K562 (cell line): Measurements from ENCODE around the gene ARRB2. TPM values are rescaled to one million over a fixed set of nuclear protein-coding genes. Genes with fewer than 3 reads are reported as not detected.

ENCODE experiments used
- ATAC-seq: fragments of 200-7000 bp; cut with Tn5 transposase; 3 replicates; pipeline ENCODE4 v1.9.1; 2020; ENCODE audit warnings: moderate library complexity
- BruUV-seq: library from RNA; stranded (reverse); fragments of 400-500 nt; replicated peaks from 2 replicates; lab custom pipeline; 2021; lab: Mats Ljungman, UMichigan
- CTCF ChIA-PET: fragments of 300-600 bp; formaldehyde crosslinking; extraction: SDS; loops from one replicate; lab custom pipeline; 2021; ENCODE audit warnings: low intra/inter-chr PET ratio; lab: Yijun Ruan, JAX
- POLR2A ChIA-PET: fragments of 300-600, 350-650 bp; sonication (Branson Sonifier 250); formaldehyde crosslinking; extraction: SDS; loops from one replicate; lab custom pipeline; 2021; ENCODE audit warnings: antibody characterized with exemption, inconsistent platforms; lab: Yijun Ruan, JAX
- DNase-seq, 4 experiments: peaks; one replicate each; pipeline versions ENCODE4 v3.0.0 to v3.0.0-alpha.2; 2011 to 2018; ENCODE audit warnings: low spot score in 3 of 4, mixed read lengths in 3 of 4; ENCODE audit errors: extremely low read depth in 1 of 4
- FAIRE-seq: peaks from 2 replicates; lab custom pipeline; 2011; peaks lifted over from hg19 to GRCh38; lab: Jason Lieb, UNC
- H2AFZ ChIP-seq: 2 replicates; pipeline ENCODE4 v1.6.0; 2011; ENCODE audit warnings: low read depth, low read length, control low read depth, inconsistent platforms
- H3K27ac ChIP-seq: fragments of 200-600 bp; 3 replicates; pipeline ENCODE4 v1.8.0; 2011; ENCODE audit warnings: low read depth, mild to moderate bottlenecking, control low read depth, inconsistent platforms, low read length, moderate library complexity, mixed read lengths; ENCODE audit errors: extremely low read depth
- H3K27me3 ChIP-seq, 2 experiments: fragments of 300-600 bp in 1 of 2; 2 replicates in 1 of 2; 3 replicates in 1 of 2; pipeline versions ENCODE4 v1.6.0 to v1.8.0; 2011; ENCODE audit warnings: inconsistent platforms in 2 of 2, low read length in 2 of 2, mild to moderate bottlenecking in 1 of 2, mixed read lengths in 1 of 2, moderate library complexity in 1 of 2; ENCODE audit not compliant: control insufficient read depth in 2 of 2, insufficient read depth in 2 of 2
- H3K36me3 ChIP-seq: fragments of 300-600 bp; 3 replicates; pipeline ENCODE4 v1.8.0; 2011; ENCODE audit warnings: mild to moderate bottlenecking, low read length, inconsistent platforms; ENCODE audit not compliant: control insufficient read depth, insufficient read depth
- H3K4me1 ChIP-seq, 2 experiments: fragments of 200-600 bp in 1 of 2; replicated peaks in 1 of 2; 2 replicates in 1 of 2; 3 replicates in 1 of 2; pipeline versions ENCODE4 v1.5.1 to v1.8.0; 2011; ENCODE audit warnings: inconsistent platforms in 2 of 2, low read length in 2 of 2, mild to moderate bottlenecking in 1 of 2, mixed read lengths in 1 of 2, moderate library complexity in 1 of 2; ENCODE audit not compliant: control insufficient read depth in 2 of 2, insufficient read depth in 2 of 2
- H3K4me2 ChIP-seq: 2 replicates; pipeline ENCODE4 v1.6.1; 2011; ENCODE audit warnings: low read length, control low read depth, inconsistent platforms, mixed read lengths; ENCODE audit not compliant: insufficient read depth
- H3K4me3 ChIP-seq: fragments of 200-600 bp; sonication (generic), shearing (Covaris generic); 2 replicates; pipeline ENCODE4 v1.5.1; 2016; ENCODE audit warnings: control low read depth, inconsistent platforms
- H3K79me2 ChIP-seq: fragments of 200-600 bp; 3 replicates; pipeline ENCODE4 v1.8.0; 2011; ENCODE audit warnings: low read length, inconsistent platforms; ENCODE audit not compliant: control insufficient read depth, insufficient read depth
- H3K9ac ChIP-seq, 2 experiments: 2 replicates each; pipeline versions ENCODE4 v1.6.0 to v1.6.1; 2011; ENCODE audit warnings: low read depth in 2 of 2, low read length in 2 of 2, control low read depth in 1 of 2, inconsistent platforms in 1 of 2, mild to moderate bottlenecking in 1 of 2, mixed read lengths in 1 of 2; ENCODE audit not compliant: insufficient read depth in 1 of 2
- H3K9me1 ChIP-seq: one replicate; pipeline ENCODE4 v1.6.0; 2011; ENCODE audit warnings: inconsistent platforms, mild to moderate bottlenecking, low read length, moderate library complexity; ENCODE audit not compliant: control insufficient read depth, insufficient read depth
- H3K9me3 ChIP-seq: replicated peaks from 2 replicates; pipeline ENCODE4 v1.5.1; 2011; ENCODE audit warnings: low read depth, low read length, inconsistent platforms; ENCODE audit not compliant: control insufficient read depth, insufficient read depth
- H4K20me1 ChIP-seq: replicated peaks from 2 replicates; pipeline ENCODE4 v1.6.1; 2011; ENCODE audit warnings: low read length, inconsistent platforms, mixed read lengths; ENCODE audit not compliant: control insufficient read depth, insufficient read depth
- BACH1 ChIP-seq: fragments of 200-800 bp; sonication (Bioruptor generic); IDR thresholded peaks from 2 replicates; pipeline ENCODE4 v1.6.1; 2016; ENCODE audit warnings: missing genetic modification characterization, missing compliant biosample characterization
- ELF2 ChIP-seq: fragments of 250-450 bp; sonication (Bioruptor Pico); IDR thresholded peaks from 2 replicates; pipeline ENCODE4 v1.5.0; 2021; ENCODE audit warnings: mild to moderate bottlenecking
- ELK3 ChIP-seq: fragments of 450-650 bp; formaldehyde crosslinking; IDR thresholded peaks from 2 replicates; pipeline ENCODE4 v1.4.0; 2020; ENCODE audit warnings: mild to moderate bottlenecking
- HDAC8 ChIP-seq: fragments of 450-650 bp; IDR thresholded peaks from 2 replicates; pipeline ENCODE4 v1.6.1; 2016; ENCODE audit warnings: mild to moderate bottlenecking, missing genetic modification characterization, moderate library complexity, missing compliant biosample characterization
- MXI1 ChIP-seq: IDR thresholded peaks from 2 replicates; pipeline ENCODE4 v1.6.1; 2011; ENCODE audit warnings: low read depth, mild to moderate bottlenecking, improper control_type of control experiment, low read length
- POLR2AphosphoS2 ChIP-seq: IDR thresholded peaks from 2 replicates; pipeline ENCODE4 v1.6.1; 2012; ENCODE audit warnings: low read length, improper control_type of control experiment
- POLR2B ChIP-seq: fragments of 450-650 bp; IDR thresholded peaks from 2 replicates; pipeline ENCODE4 v1.6.1; 2018; ENCODE audit warnings: low read depth; ENCODE audit not compliant: partially characterized antibody
- POLR3G ChIP-seq: IDR thresholded peaks from 2 replicates; pipeline ENCODE4 v1.6.1; 2011; ENCODE audit not compliant: insufficient read length, insufficient replicate concordance; ENCODE audit errors: extremely low read depth
- SMAD1 ChIP-seq: fragments of 150-350 bp; IDR thresholded peaks from 2 replicates; pipeline ENCODE4 v1.6.1; 2014; ENCODE audit warnings: low read length, low read depth; ENCODE audit not compliant: partially characterized antibody
- TSC22D4 ChIP-seq: fragments of 450-650 bp; IDR thresholded peaks from 2 replicates; pipeline ENCODE4 v1.6.1; 2016; ENCODE audit warnings: missing genetic modification characterization, missing biosample characterization, control low read depth
- ZBTB17 ChIP-seq: fragments of 450-650 bp; formaldehyde crosslinking; IDR thresholded peaks from 2 replicates; pipeline ENCODE4 v1.4.0; 2020; ENCODE audit warnings: mild to moderate bottlenecking
- ZNF134 ChIP-seq: fragments of 250-450 bp; sonication (Bioruptor Pico); conservative IDR thresholded peaks from 2 replicates; pipeline ENCODE4 v1.4.0; 2020
- ZNF311 ChIP-seq: fragments of 250-450 bp; sonication (Bioruptor Pico); IDR thresholded peaks from 2 replicates; pipeline ENCODE4 v1.4.0; 2020; ENCODE audit warnings: mild to moderate bottlenecking, moderate library complexity
- ZNF77 ChIP-seq: fragments of 250-450 bp; sonication (Bioruptor Pico); IDR thresholded peaks from 2 replicates; pipeline ENCODE4 v1.5.0; 2020
- whole genome bisulfite sequencing: fragments of 100-300 bp; shearing (Covaris generic); methylation state at CpG from one replicate; pipeline ENCODE4 v1.1.6; 2016; ENCODE audit warnings: low coverage, mixed read lengths; ENCODE audit not compliant: insufficient coverage; ENCODE audit errors: missing lambda C conversion rate; 5-methylcytosine and 5-hydroxymethylcytosine counted together
- in situ Hi-C: fragments of 300-500 bp; cut with MboI; formaldehyde crosslinking; loops from 4 replicates; pipeline ENCODE4 v1.15.0; 2018; ENCODE audit warnings: inconsistent platforms, mixed read lengths
- intact Hi-C: fragments of 100-400 bp; cut with micrococcal nuclease; formaldehyde crosslinking; loops from 2 replicates; pipeline ENCODE4 v1.14.2; 2022
- polyA plus RNA-seq, 8 experiments: library from polyadenylated mRNA; depleted of rRNA in 4 of 8; stranded (reverse) in 5 of 8; unstranded in 3 of 8; fragments of >200 nt; fragmentation: Nextera tagmentation in 2 of 8; fragmentation: Illumina TruSeq in 1 of 8; extraction: Ambion mirVana in 2 of 8; extraction: Trizol in 1 of 8; gene quantifications; 2 replicates each; pipeline versions ENCODE4 v1.2.1 to v1.2.3, GENCODE V29; 2011 to 2014; ENCODE audit warnings: inconsistent platforms in 1 of 8, missing spikeins in 1 of 8
- total RNA-seq, 7 experiments: library from RNA; depleted of rRNA in 6 of 7; stranded (reverse); fragments of >200 nt in 6 of 7; fragmentation: Illumina TruSeq in 2 of 7; extraction: Trizol in 2 of 7; gene quantifications; 2 replicates each; pipeline versions ENCODE4 v1.2.1 to v1.2.3, GENCODE V29; 2011 to 2021; ENCODE audit warnings: low replicate concordance in 1 of 7
- TF ChIP-seq, protein P1 (sequence below), 3 experiments: fragments of 200-800 bp in 1 of 3; fragments of 250-450 bp in 1 of 3; fragments of 450-650 bp in 1 of 3; sonication (Bioruptor Pico) in 1 of 3; sonication (Bioruptor generic) in 1 of 3; formaldehyde crosslinking in 1 of 3; IDR thresholded peaks; 2 replicates each; pipeline versions ENCODE4 v1.6.1 to v1.8.0; 2016 to 2022; ENCODE audit warnings: mild to moderate bottlenecking in 2 of 3, missing genetic modification characterization in 2 of 3, missing compliant biosample characterization in 1 of 3, moderate library complexity in 1 of 3
- TF ChIP-seq, protein P2 (sequence below): fragments of 250-450 bp; sonication (Bioruptor Pico); IDR thresholded peaks from 2 replicates; pipeline ENCODE4 v1.9.0; 2021; ENCODE audit warnings: mild to moderate bottlenecking

Gene ARRB2
- total and polyA plus RNA-seq, 9 of the 15 experiments (the other 6 are each of a cell fraction or from before 2014, with no cell fraction given), result 0.79 to 15.3 (median 8.8) TPM

- TF ChIP-seq, protein P1, sequence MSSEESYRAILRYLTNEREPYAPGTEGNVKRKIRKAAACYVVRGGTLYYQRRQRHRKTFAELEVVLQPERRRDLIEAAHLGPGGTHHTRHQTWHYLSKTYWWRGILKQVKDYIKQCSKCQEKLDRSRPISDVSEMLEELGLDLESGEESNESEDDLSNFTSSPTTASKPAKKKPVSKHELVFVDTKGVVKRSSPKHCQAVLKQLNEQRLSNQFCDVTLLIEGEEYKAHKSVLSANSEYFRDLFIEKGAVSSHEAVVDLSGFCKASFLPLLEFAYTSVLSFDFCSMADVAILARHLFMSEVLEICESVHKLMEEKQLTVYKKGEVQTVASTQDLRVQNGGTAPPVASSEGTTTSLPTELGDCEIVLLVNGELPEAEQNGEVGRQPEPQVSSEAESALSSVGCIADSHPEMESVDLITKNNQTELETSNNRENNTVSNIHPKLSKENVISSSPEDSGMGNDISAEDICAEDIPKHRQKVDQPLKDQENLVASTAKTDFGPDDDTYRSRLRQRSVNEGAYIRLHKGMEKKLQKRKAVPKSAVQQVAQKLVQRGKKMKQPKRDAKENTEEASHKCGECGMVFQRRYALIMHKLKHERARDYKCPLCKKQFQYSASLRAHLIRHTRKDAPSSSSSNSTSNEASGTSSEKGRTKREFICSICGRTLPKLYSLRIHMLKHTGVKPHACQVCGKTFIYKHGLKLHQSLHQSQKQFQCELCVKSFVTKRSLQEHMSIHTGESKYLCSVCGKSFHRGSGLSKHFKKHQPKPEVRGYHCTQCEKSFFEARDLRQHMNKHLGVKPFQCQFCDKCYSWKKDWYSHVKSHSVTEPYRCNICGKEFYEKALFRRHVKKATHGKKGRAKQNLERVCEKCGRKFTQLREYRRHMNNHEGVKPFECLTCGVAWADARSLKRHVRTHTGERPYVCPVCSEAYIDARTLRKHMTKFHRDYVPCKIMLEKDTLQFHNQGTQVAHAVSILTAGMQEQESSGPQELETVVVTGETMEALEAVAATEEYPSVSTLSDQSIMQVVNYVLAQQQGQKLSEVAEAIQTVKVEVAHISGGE (CRISPR knock-in tag; IDR thresholded peaks at IDR 0.05), result no peak
- no peak for TF ChIP-seq MXI1
Measured at GRCh38 chr17:4693416-4693815, 17.0 kb upstream of the ARRB2 start (continued).

DNA sequence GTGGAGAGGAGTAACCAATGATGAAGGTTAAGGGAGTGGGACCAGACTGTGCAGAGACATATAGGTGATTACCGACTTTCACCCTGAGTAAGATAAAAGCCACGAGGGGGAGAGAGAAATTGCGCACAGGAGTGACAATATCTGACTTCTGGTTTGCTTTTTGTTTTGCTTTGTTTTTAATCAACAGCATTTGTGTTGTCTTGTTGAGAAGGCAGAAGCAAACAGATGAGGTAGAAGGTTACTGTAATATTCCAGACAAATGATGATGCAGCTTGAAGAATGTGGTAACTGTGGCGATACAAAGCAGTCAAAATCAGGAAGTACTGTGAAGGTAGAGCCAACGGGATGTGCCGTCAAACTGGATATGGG lies 14.0 kb upstream of the ARRB2 start:
- TF ChIP-seq, protein P2, sequence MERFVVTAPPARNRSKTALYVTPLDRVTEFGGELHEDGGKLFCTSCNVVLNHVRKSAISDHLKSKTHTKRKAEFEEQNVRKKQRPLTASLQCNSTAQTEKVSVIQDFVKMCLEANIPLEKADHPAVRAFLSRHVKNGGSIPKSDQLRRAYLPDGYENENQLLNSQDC (CRISPR knock-in tag), result no peak
- TF ChIP-seq POLR2AphosphoS2 (no peak), ZNF77 (CRISPR knock-in tag) (no peak), BACH1 (tag) (no peak), POLR3G (no peak), ZNF134 (CRISPR knock-in tag) (no peak), ELK3 (CRISPR knock-in tag) (no peak), POLR2B (no peak), SMAD1 (no peak), ZBTB17 (CRISPR knock-in tag) (no peak), ZNF311 (CRISPR knock-in tag) (no peak), HDAC8 (tag) (no peak), ELF2 (CRISPR knock-in tag) (no peak), TSC22D4 (tag) (no peak)
- DNase-seq (no peak), ATAC-seq (no peak), FAIRE-seq (no peak)
- peaks cover 49% of the 10 kb centered on the region for H3K36me3 ChIP-seq
- peaks cover 63% of the 10 kb centered on the region for H3K79me2 ChIP-seq
- intact Hi-C loops, result loop anchor here (10.0 kb wide), 1 partner anchor 72 kb away; no protein-coding TSS in a partner anchor
- 78% methylated on average over 6 of the region's 6 CpGs for WGBS
- no peaks in the 10 kb centered on the region; a peak in 1 of 5 replicates for H3K4me1 ChIP-seq
- no peak overlapping the region for H3K27ac ChIP-seq
- H2AFZ ChIP-seq, result no peak overlapping the region
- in situ Hi-C loops, result no loop called here
- no peaks in the 10 kb centered on the region for H3K27me3 ChIP-seq
- H3K4me2 ChIP-seq, result no peak overlapping the region
- H3K9me3 ChIP-seq, result no peaks in the 10 kb centered on the region
- H4K20me1 ChIP-seq, result no peaks in the 10 kb centered on the region
- ChIA-PET CTCF (no interaction called here), POLR2A (no interaction called here)
- H3K9ac ChIP-seq, result no peak overlapping the region
- H3K9me1 ChIP-seq, result no peaks in the 10 kb centered on the region
- no peak overlapping the region for H3K4me3 ChIP-seq
- BruUV-seq, result no TSS peak
